HG03139 (cell line): ENCODE data around the gene PRG2.
"Not testable (repeated sequence)": the region's sequence is repeated elsewhere in the genome, so short reads cannot be mapped to it uniquely, and the experiment has no call there.

Source experiments
- ATAC-seq: cut with Tn5 transposase; IDR thresholded peaks from one replicate; pipeline ENCODE4 v1.9.1; 2021; ENCODE audit not compliant: unreplicated experiment

PRG2 gene

DNA sequence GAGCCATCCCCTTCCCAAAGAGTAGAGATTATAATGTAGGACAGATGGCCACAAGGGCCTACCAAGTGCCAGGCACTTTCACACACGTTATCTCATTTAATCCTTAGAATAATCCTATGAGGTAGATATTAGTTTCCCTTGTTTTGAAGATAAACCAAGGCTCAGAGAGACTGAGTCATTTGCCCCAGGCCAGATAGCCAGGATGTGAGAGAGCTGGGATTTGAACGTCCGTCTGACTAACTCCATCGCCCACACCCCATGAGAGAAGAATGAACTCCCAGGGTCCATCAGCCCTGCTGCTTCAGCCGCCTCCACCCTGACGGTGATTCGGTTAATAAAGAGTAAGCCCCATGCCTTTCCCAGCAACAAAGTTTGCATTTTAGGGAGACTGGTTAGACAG is 20.2 kb downstream of the PRG2 start:
- ATAC-seq, result no peak

- ATAC-seq, result no peak
Observed at GRCh38 chr11:57368845-57369232, 21.6 kb downstream of the PRG2 start.

DNA sequence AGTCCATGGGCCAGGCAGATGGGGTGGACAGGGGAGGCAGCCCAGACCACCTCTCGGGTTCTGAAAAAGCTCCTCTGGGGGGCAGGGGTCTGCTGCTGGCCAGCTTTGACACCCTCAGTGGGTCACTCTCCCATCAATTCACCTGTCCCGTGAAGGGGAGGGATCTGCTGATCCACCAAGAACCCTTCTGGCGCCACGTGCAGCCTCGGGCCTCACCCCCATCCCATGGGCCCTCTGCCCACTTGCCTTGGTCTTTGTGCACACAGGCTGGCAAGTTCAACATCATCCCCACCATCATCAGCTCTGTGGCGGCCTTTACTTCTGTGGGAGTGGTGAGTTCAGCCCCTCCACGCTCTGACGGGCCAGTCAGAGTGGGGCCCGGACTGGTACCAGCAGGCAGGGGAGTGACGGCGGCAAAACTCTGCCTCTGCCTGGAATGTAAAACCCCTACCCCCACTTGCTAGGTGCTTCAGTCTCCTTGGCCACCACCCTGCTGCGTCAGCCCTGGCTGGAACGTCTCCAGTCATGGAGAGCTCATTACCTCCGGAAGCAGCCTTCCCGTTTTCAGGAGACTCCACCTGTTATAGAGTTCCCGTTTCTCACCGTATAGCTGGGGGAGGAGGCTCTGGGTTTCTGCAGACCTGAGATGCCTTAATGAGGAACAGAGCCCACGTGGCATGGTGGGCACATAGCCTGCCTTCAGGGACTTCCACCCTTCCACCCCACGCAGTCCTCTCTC is 22.2 kb downstream of the PRG2 start:
- ATAC-seq, result no peak

GRCh38 chr11:57364851-57365660 is 25.4 kb downstream of the PRG2 start:
- no peak for ATAC-seq

GRCh38 chr11:57363131-57364080 is 27.0 kb downstream of the PRG2 start:
- no peak for ATAC-seq

GRCh38 chr11:57361926-57362325 is 28.5 kb downstream of the PRG2 start:
- no peak for ATAC-seq

DNA sequence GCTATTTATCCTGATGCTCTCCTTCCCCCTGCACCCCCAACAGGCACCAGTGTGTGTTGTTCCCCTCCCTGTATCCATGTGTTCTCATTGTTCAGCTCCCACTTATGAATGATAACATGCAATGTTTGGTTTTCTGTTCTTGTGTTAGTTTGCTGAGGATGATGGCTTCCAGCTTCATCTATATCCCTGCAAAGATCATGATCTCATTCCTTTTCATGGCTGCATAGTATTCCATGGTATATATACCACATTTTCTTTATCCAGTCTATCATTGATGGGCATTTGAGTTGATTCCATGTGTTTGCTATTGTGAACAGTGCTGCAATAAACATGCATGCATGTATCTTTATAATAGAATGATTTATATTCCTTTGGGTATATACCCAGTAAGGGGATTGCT is 29.0 kb downstream of the PRG2 start:
- not testable (repeated sequence) for ATAC-seq

DNA sequence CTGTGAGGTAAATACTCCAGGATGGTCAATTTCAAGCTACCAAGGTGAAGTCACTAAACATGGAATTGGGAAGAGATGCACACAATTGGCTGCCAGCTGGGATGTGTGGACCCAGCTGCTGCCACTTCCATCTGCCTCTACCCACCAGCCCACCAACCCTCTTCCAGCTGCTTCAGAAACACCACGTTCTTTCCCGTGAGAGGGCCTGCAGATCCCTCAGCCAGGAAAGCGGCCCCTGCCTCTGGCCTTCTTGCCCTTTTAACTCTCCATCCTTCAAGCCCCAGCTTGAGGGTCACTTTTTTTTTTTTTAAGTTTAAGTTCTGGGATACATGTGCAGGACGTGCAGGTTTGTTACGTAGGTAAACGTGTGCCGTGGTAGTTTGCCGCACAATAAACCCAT is 29.5 kb downstream of the PRG2 start:
- no peak for ATAC-seq

- no peak for ATAC-seq
Observed at GRCh38 chr11:57359896-57360690, 30.4 kb downstream of the PRG2 start.

GRCh38 chr11:57359396-57359795 is 31.1 kb downstream of the PRG2 start:
- ATAC-seq, result no peak

DNA sequence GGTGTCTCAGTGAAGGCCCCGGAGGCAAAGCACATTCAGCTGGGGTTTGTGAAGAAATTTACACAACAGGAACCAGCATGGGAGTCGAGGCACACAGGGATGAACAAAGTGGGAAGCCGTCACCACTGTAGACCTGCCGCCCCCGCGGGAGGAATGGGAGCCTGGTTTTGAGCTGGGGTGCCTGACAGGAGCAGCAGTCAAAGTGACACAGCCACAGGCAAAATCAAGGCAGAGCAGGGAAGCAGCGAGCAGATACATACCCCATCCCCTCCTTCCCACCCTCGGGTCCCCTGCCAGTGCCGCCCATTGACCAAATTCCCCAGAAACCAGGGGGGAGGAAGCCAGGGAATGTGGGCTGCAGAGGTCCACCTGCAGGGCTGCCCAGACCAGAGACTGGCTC is 31.5 kb downstream of the PRG2 start:
- no peak for ATAC-seq

- no peak for ATAC-seq
Observed at GRCh38 chr11:57358543-57358961, 31.9 kb downstream of the PRG2 start.

GRCh38 chr11:57357856-57358255 is 32.6 kb downstream of the PRG2 start:
- ATAC-seq, result no peak

- no peak for ATAC-seq
Observed at GRCh38 chr11:57357310-57357709, 33.1 kb downstream of the PRG2 start.

- no peak for ATAC-seq
Observed at GRCh38 chr11:57356268-57356667, 34.2 kb downstream of the PRG2 start.

DNA sequence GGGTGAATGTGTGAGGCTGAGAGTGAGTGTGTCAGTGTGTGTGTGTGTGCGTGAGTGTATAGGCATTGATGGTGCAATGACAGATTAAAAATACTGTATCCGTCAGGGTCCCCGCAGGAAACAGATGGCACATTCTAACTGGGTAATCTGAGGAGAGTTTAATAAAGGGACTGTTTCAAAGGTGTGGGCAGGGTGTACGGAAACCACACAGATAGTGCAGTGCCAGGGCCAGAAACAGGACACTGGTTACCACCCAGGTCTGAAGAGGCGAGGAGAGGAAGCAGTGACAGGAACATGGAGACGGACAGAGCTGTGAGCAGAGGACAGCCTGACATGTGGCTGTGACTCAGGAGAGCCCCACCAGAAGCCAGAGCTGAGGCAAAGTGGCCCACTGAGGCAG is 35.8 kb downstream of the PRG2 start:
- no peak for ATAC-seq

DNA sequence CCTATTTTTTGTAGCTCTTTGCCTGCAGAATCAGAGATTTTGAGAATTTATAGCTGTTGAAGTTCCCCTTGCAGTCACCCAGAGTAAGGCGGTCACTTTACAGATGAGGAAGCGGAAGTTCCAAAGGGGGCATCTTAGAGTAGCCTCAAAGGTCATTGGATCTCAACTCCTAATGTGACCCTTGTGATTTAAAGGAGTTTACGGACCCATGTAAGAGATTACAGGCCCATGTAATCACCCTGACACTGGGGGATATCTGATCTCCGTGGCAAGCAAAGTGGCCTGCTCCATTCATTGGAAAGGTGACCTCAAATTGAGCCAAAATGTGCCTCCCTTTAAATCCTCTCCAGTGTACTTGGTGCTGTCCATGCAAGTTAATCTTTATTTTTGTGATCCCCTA is 36.6 kb downstream of the PRG2 start:
- ATAC-seq, result no peak

- ATAC-seq, result no peak
Observed at GRCh38 chr11:57353446-57353845, 37.0 kb downstream of the PRG2 start.

DNA sequence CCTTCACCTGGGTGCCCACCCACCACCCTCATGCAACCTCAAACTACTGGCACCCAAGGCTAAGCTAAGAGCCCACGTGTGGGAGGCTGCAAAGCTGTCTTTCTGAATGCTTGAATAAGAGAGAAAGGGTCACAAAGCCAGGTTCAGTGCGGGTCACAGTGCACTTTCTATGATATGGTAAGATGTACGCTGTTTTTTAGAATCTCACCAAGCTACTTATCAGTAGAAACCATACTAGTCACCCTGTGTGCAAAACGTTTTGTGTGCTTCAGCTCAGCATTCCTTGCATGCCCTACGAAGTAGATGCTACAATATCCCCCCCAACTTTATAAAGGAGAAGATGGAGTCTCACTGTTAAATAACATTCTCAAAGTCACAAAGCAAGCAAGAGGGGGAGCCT is 37.4 kb downstream of the PRG2 start:
- no peak for ATAC-seq

DNA sequence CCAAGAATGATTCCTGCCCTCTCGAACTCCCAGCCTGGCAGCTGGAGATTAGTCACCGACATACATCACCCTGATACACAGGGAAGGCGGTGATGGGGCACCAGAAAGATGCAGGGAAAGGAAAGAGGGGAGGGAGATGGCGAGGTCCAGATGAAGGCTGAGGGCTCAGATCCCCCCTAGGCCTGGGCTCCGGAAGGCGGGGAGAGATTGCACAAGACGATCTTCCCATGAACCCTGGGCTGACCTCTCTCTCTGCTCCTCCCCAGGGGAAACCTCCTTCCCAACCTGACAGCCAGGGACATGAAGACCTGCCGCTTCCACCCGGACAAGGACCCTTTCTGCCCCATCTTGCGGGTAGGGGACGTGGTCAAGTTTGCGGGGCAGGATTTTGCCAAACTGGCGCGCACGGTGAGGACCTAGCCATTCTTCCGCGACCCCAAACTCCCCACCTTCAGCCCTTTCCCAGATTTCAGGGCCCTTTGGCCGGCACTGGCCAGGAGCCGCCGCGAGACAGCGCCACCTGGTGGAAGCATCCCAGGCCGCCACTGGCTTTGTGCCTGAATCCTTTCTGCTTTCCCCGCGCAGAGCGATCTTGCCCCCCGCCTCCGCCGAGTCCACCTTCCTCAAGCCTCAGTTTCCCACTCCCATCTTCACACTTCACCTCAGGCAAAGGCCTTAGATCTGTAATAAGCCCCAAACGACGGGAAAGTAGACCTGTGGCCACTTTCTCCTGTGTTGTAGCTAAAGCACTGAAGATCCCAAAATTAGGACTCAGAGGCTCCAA is 40.8 kb downstream of the PRG2 start:
- no peak for ATAC-seq
